ENCODE data around the gene HMMR.

The HMMR gene

DNA sequence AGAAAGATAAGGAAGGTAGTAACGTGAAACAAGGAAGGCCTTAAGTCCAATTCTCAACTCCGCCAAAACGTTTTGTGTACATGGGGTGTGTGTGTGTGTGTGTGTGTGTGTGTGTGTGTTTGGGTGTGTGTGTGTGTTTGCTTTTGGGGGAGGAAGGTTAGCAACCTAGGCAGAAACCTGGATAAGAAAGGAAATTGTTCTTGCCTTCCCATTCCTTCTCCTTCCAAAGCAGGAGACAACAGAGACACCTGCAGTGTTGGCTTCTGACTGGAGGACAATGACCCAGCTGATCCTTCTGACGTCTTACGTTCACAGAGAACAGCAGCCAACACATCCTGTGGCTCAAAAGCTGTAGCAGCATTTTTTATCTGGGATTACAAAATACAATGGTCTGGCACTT is 27.2 kb upstream of the HMMR start:
- no peak overlapping the region for H3K4me3 ChIP-seq (replicated peaks; ENCODE audit: insufficient read depth, low read length)
- TF ChIP-seq GABPA (IDR thresholded peaks at IDR 0.05; ENCODE audit: low read depth) (no peak), SPI1 (IDR thresholded peaks at IDR 0.05; ENCODE audit: borderline replicate concordance, low read depth) (no peak), POLR2AphosphoS5 (IDR thresholded peaks at IDR 0.05; ENCODE audit: low read depth) (no peak)
- TF ChIP-seq, protein P1, sequence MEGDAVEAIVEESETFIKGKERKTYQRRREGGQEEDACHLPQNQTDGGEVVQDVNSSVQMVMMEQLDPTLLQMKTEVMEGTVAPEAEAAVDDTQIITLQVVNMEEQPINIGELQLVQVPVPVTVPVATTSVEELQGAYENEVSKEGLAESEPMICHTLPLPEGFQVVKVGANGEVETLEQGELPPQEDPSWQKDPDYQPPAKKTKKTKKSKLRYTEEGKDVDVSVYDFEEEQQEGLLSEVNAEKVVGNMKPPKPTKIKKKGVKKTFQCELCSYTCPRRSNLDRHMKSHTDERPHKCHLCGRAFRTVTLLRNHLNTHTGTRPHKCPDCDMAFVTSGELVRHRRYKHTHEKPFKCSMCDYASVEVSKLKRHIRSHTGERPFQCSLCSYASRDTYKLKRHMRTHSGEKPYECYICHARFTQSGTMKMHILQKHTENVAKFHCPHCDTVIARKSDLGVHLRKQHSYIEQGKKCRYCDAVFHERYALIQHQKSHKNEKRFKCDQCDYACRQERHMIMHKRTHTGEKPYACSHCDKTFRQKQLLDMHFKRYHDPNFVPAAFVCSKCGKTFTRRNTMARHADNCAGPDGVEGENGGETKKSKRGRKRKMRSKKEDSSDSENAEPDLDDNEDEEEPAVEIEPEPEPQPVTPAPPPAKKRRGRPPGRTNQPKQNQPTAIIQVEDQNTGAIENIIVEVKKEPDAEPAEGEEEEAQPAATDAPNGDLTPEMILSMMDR (IDR thresholded peaks at IDR 0.05; ENCODE audit: insufficient read depth, low read length): no peak
- TF ChIP-seq, protein P2, sequence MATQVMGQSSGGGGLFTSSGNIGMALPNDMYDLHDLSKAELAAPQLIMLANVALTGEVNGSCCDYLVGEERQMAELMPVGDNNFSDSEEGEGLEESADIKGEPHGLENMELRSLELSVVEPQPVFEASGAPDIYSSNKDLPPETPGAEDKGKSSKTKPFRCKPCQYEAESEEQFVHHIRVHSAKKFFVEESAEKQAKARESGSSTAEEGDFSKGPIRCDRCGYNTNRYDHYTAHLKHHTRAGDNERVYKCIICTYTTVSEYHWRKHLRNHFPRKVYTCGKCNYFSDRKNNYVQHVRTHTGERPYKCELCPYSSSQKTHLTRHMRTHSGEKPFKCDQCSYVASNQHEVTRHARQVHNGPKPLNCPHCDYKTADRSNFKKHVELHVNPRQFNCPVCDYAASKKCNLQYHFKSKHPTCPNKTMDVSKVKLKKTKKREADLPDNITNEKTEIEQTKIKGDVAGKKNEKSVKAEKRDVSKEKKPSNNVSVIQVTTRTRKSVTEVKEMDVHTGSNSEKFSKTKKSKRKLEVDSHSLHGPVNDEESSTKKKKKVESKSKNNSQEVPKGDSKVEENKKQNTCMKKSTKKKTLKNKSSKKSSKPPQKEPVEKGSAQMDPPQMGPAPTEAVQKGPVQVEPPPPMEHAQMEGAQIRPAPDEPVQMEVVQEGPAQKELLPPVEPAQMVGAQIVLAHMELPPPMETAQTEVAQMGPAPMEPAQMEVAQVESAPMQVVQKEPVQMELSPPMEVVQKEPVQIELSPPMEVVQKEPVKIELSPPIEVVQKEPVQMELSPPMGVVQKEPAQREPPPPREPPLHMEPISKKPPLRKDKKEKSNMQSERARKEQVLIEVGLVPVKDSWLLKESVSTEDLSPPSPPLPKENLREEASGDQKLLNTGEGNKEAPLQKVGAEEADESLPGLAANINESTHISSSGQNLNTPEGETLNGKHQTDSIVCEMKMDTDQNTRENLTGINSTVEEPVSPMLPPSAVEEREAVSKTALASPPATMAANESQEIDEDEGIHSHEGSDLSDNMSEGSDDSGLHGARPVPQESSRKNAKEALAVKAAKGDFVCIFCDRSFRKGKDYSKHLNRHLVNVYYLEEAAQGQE (IDR thresholded peaks at IDR 0.05; ENCODE audit: insufficient replicate concordance, low read depth): no peak
- no peak for DNase-seq (ENCODE audit: low read depth in 1 of 2, low spot score in 1 of 2)
- H3K27ac ChIP-seq (replicated peaks): no peak overlapping the region
- no peaks in the 10 kb centered on the region for H3K27me3 ChIP-seq (ENCODE audit: insufficient read depth, poor library complexity, severe bottlenecking)

- no peak for TF ChIP-seq POLR2AphosphoS5 (IDR thresholded peaks at IDR 0.05; ENCODE audit: low read depth)
- TF ChIP-seq, protein P1 (IDR thresholded peaks at IDR 0.05; ENCODE audit: insufficient read depth, low read length): no peak
- TF ChIP-seq SPI1 (IDR thresholded peaks at IDR 0.05; ENCODE audit: borderline replicate concordance, low read depth): peak; percentile 55; the same call in 1 of the 2 replicates
- no peak overlapping the region for H3K4me3 ChIP-seq (replicated peaks; ENCODE audit: insufficient read depth, low read length)
- H3K27ac ChIP-seq (replicated peaks): no peak overlapping the region
- H3K27me3 ChIP-seq (ENCODE audit: insufficient read depth, poor library complexity, severe bottlenecking): no peaks in the 10 kb centered on the region
- no peak for DNase-seq (ENCODE audit: low read depth in 1 of 2, low spot score in 1 of 2)
These were observed 26.0 kb upstream of the HMMR start for GRCh38 chr5:163434401-163434866.

DNA sequence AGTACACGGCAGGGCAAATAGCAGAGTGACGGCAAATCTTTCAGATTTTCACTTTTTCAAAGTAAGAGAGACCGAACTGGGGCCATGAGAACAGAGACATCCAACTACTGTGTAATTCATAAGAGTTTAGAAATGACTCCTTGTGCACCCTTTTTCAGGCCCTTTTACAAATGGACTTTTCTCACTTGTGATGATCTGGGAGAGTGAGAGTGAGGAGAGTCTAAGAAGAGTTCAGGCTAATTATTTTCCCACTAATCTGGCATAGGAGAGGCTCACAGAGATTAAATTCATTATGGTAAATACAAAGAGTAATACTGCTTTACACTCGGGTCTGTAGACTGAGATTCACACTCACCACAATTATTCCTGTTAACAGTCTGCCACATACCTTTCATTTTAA is 23.9 kb upstream of the HMMR start:
- Histone ChIP-seq H3K27ac (replicated peaks) (peak overlapping the region; percentile 61), H3K4me3 (replicated peaks; ENCODE audit: insufficient read depth, low read length) (peak overlapping the region; percentile 74; the same call in 1 of the 2 replicates)

More for the DNA sequence above, 23.9 kb upstream of the HMMR start:
- no peaks in the 10 kb centered on the region for H3K27me3 ChIP-seq (ENCODE audit: insufficient read depth, poor library complexity, severe bottlenecking)
- TF ChIP-seq SPI1 (IDR thresholded peaks at IDR 0.05; ENCODE audit: borderline replicate concordance, low read depth) (no peak), POLR2AphosphoS5 (IDR thresholded peaks at IDR 0.05; ENCODE audit: low read depth) (no peak), GABPA (IDR thresholded peaks at IDR 0.05; ENCODE audit: low read depth) (no peak)
- TF ChIP-seq, protein P2 (IDR thresholded peaks at IDR 0.05; ENCODE audit: insufficient replicate concordance, low read depth): no peak
- TF ChIP-seq, protein P1 (IDR thresholded peaks at IDR 0.05; ENCODE audit: insufficient read depth, low read length): no peak
- DNase-seq (ENCODE audit: low read depth in 1 of 2, low spot score in 1 of 2): no peak
